Thyroid gland (tissue), 4 donors: ENCODE measurements around the gene SLC16A5.

Experiments
- CTCF ChIP-seq, 6 experiments: fragments of 200-600 bp in 3 of 6; fragments of 450-650 bp in 3 of 6; sonication (generic) in 3 of 6; IDR thresholded peaks; one replicate each; pipeline ENCODE4 v1.5.1; 2016 to 2019; ENCODE audit warnings: antibody characterized with exemption in 6 of 6, mild to moderate bottlenecking in 2 of 6, inconsistent platforms in 1 of 6, moderate library complexity in 1 of 6
- POLR2A ChIP-seq, 2 donors: fragments of 450-650 bp; IDR thresholded peaks; one replicate each; pipeline ENCODE4 v1.6.1; 2017; ENCODE audit warnings: antibody characterized with exemption in 2 of 2, mild to moderate bottlenecking in 2 of 2, moderate library complexity in 1 of 2

DNA sequence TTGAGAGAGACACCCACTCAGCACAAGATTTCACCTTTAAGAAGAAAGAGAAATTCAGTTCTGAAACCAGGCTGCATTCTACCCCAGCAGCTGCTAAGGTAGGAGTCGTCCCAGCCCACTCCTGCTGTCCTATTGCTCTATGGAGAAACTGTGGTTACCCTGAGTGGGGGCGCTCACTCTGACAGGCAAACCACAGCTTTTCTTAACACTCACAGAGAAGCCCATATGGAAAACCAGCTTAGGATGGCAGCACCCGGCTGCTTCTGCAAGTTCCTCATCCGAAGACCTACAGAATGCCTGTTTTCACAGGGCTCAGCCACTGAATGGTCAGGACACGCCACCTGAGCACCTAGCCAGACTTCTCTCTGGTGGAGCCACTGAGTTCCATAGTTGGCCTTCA, 48.5 kb upstream of the SLC16A5 start:
- TF ChIP-seq CTCF (IDR thresholded peaks at IDR 0.05) (no peak), POLR2A (IDR thresholded peaks at IDR 0.05) (no peak)
